Putamen (tissue), 1 donor: ENCODE results near the gene SLC17A7.
"Not testable (repeated sequence)": the region's sequence is repeated elsewhere in the genome, so short reads cannot be mapped to it uniquely, and the experiment has no call there.

ENCODE experiments used
- DNase-seq: peaks from one replicate; pipeline ENCODE4 v3.0.0-alpha.2; 2016; ENCODE audit warnings: low spot score

Gene SLC17A7

GRCh38 chr19:49469828-49470614 is 28.7 kb upstream of the SLC17A7 start:
- no peak for DNase-seq

GRCh38 chr19:49468746-49469447 is 27.6 kb upstream of the SLC17A7 start:
- no peak for DNase-seq

- no peak for DNase-seq
Measured at GRCh38 chr19:49468199-49468598, 26.9 kb upstream of the SLC17A7 start.

GRCh38 chr19:49465371-49465770 is 24.0 kb upstream of the SLC17A7 start:
- DNase-seq = no peak

GRCh38 chr19:49463960-49464740 is 22.8 kb upstream of the SLC17A7 start:
- no peak for DNase-seq

GRCh38 chr19:49462492-49462891 is 21.2 kb upstream of the SLC17A7 start:
- no peak for DNase-seq

GRCh38 chr19:49461656-49462055 is 20.3 kb upstream of the SLC17A7 start:
- DNase-seq = no peak

- DNase-seq = not testable (repeated sequence)
Measured at GRCh38 chr19:49461130-49461529, 19.8 kb upstream of the SLC17A7 start.

GRCh38 chr19:49459388-49459787 is 18.1 kb upstream of the SLC17A7 start:
- DNase-seq = no peak

- no peak for DNase-seq
Measured at GRCh38 chr19:49458567-49458903, 17.2 kb upstream of the SLC17A7 start.

- DNase-seq = no peak
Measured at GRCh38 chr19:49456326-49456725, 15.0 kb upstream of the SLC17A7 start.

GRCh38 chr19:49455773-49456172 is 14.4 kb upstream of the SLC17A7 start:
- no peak for DNase-seq

- no peak for DNase-seq
Measured at GRCh38 chr19:49453757-49454240, 12.5 kb upstream of the SLC17A7 start.

- DNase-seq = peak; percentile 98
Measured at GRCh38 chr19:49453013-49453756, 11.9 kb upstream of the SLC17A7 start, which contains the start of gene ALDH16A1. Gene ALDH16A1 (plus strand): TSS chr19:49453225. CDS start chr19:49453332, 107 bp downstream.

- peak; percentile 99 for DNase-seq
Measured at GRCh38 chr19:49451430-49452181, 10.3 kb upstream of the SLC17A7 start, which contains the start of gene PIH1D1. Gene PIH1D1 (minus strand): TSS chr19:49451814. CDS start chr19:49451574, 240 bp downstream.

- DNase-seq = no peak
Measured at GRCh38 chr19:49450405-49450804, 9.1 kb upstream of the SLC17A7 start.

GRCh38 chr19:49448432-49448786 is 7.1 kb upstream of the SLC17A7 start:
- no peak for DNase-seq

GRCh38 chr19:49447485-49448431 is 6.4 kb upstream of the SLC17A7 start:
- DNase-seq = no peak

- no peak for DNase-seq
Measured at GRCh38 chr19:49445997-49446396, 4.7 kb upstream of the SLC17A7 start.
